Panc1 (cell line): ENCODE results near the gene CYP24A1. TPM values are rescaled to one million over a fixed set of nuclear protein-coding genes. Genes with fewer than 3 reads are reported as not detected.

ENCODE experiments used
- ATAC-seq: fragments of 200-7000 bp; cut with Tn5 transposase; 2 replicates; pipeline ENCODE4 v1.9.1; 2020; ENCODE audit warnings: mild to moderate bottlenecking, moderate library complexity
- BruUV-seq: library from RNA; stranded (reverse); fragments of 400-500 nt; replicated peaks from 2 replicates; lab custom pipeline; 2021; lab: Mats Ljungman, UMichigan
- CTCF ChIA-PET: fragments of 300-600 bp; sonication (Branson Sonifier 250); formaldehyde crosslinking; loops from one replicate; lab custom pipeline; 2022; ENCODE audit warnings: antibody characterized with exemption; lab: Charles Lee
- POLR2A ChIA-PET: fragments of 300-600 bp; sonication (Branson Sonifier 250); formaldehyde crosslinking; loops from one replicate; lab custom pipeline; 2022; ENCODE audit warnings: antibody characterized with exemption; lab: Charles Lee
- DNase-seq: peaks from one replicate; pipeline ENCODE4 v3.0.0-alpha.2; 2010; ENCODE audit warnings: low read depth, low spot score
- H3K27ac ChIP-seq: 2 replicates; pipeline ENCODE4 v1.5.1; 2011; ENCODE audit warnings: mild to moderate bottlenecking, low read length, inconsistent platforms
- H3K27me3 ChIP-seq: fragments of 200-500 bp; sonication (Bioruptor generic); 2 replicates; pipeline ENCODE4 v1.6.0; 2014; ENCODE audit warnings: low read length, inconsistent platforms; ENCODE audit not compliant: control insufficient read depth, insufficient read depth
- H3K36me3 ChIP-seq: fragments of 200-500 bp; sonication (Bioruptor generic); 2 replicates; pipeline ENCODE4 v1.5.1; 2014; ENCODE audit warnings: inconsistent platforms, mild to moderate bottlenecking, low read length, moderate library complexity; ENCODE audit not compliant: control insufficient read depth, insufficient read depth
- H3K4me1 ChIP-seq: 2 replicates; pipeline ENCODE4 v1.5.1; 2011; ENCODE audit warnings: inconsistent platforms, mild to moderate bottlenecking, low read length, moderate library complexity; ENCODE audit not compliant: control insufficient read depth, insufficient read depth
- H3K4me3 ChIP-seq, 2 experiments: 2 replicates each; pipeline ENCODE4 v1.5.1; 2011 to 2012; ENCODE audit warnings: low read depth in 2 of 2, low read length in 2 of 2, mild to moderate bottlenecking in 2 of 2, inconsistent platforms in 1 of 2, moderate library complexity in 1 of 2
- H3K9me3 ChIP-seq: fragments of 200-500 bp; sonication (Bioruptor generic); 2 replicates; pipeline ENCODE4 v1.5.1; 2014; ENCODE audit warnings: low read depth, mild to moderate bottlenecking, inconsistent platforms, low read length, moderate library complexity; ENCODE audit not compliant: control insufficient read depth, insufficient read depth
- POLR2AphosphoS5 ChIP-seq: IDR thresholded peaks from 2 replicates; pipeline ENCODE4 v1.6.1; 2012; ENCODE audit warnings: mild to moderate bottlenecking, low read depth, low read length, moderate library complexity
- REST ChIP-seq, 2 experiments: IDR thresholded peaks; 2 replicates each; pipeline ENCODE4 v1.6.1; 2011 to 2012; ENCODE audit warnings: low read depth in 2 of 2, control low read depth in 1 of 2, low read length in 1 of 2, mild to moderate bottlenecking in 1 of 2, moderate library complexity in 1 of 2; ENCODE audit not compliant: insufficient read depth in 1 of 2
- SIN3A ChIP-seq: IDR thresholded peaks from 2 replicates; pipeline ENCODE4 v1.6.1; 2012; ENCODE audit warnings: low read depth, mild to moderate bottlenecking, low read length, moderate library complexity, borderline replicate concordance; ENCODE audit not compliant: insufficient read depth
- TCF7L2 ChIP-seq: IDR thresholded peaks from 2 replicates; pipeline ENCODE4 v1.6.1; 2011; ENCODE audit warnings: mild to moderate bottlenecking, low read depth, low read length, inconsistent platforms
- in situ Hi-C: cut with HindIII; loops from 2 replicates; pipeline ENCODE4 v1.10.0; 2016; ENCODE audit warnings: low sequenced_read_pairs, low pct_unique_long_range_greater_than_20kb
- intact Hi-C: fragments of 100-400 bp; cut with micrococcal nuclease; formaldehyde crosslinking; loops from one replicate; pipeline ENCODE4 v1.10.0; 2022; ENCODE audit not compliant: unreplicated experiment
- total RNA-seq: library from RNA; stranded (reverse); gene quantifications from one replicate; pipeline ENCODE4 v1.2.1, GENCODE V29; 2021; ENCODE audit not compliant: unreplicated experiment
- TF ChIP-seq, protein P1 (sequence below): fragments of 450-650 bp; IDR thresholded peaks from 2 replicates; pipeline ENCODE4 v1.5.1; 2017; ENCODE audit warnings: mild to moderate bottlenecking

Gene CYP24A1
- total RNA-seq, 1 experiment from 2014 or later: 3.0 TPM

GRCh38 chr20:54152227-54153040 lies 21.4 kb downstream of the CYP24A1 start:
- in situ Hi-C loops: no loop called here
- ChIA-PET CTCF (no interaction called here), POLR2A (no interaction called here)
- Histone ChIP-seq H3K4me1 (peaks cover 6% of the 10 kb centered on the region; the same call in 1 of the 2 replicates), H3K36me3 (no peaks in the 10 kb centered on the region), H3K27ac (no peak overlapping the region), H3K9me3 (no peaks in the 10 kb centered on the region), H3K27me3 (no peaks in the 10 kb centered on the region; the same call in 1 of the 2 replicates), H3K4me3 (no peak overlapping the region)
- intact Hi-C loops: no loop called here
- ATAC-seq (peak; percentile 48; the same call in 1 of the 2 replicates), DNase-seq (no peak)
- no peak for TF ChIP-seq TCF7L2
- BruUV-seq: no TSS peak

DNA sequence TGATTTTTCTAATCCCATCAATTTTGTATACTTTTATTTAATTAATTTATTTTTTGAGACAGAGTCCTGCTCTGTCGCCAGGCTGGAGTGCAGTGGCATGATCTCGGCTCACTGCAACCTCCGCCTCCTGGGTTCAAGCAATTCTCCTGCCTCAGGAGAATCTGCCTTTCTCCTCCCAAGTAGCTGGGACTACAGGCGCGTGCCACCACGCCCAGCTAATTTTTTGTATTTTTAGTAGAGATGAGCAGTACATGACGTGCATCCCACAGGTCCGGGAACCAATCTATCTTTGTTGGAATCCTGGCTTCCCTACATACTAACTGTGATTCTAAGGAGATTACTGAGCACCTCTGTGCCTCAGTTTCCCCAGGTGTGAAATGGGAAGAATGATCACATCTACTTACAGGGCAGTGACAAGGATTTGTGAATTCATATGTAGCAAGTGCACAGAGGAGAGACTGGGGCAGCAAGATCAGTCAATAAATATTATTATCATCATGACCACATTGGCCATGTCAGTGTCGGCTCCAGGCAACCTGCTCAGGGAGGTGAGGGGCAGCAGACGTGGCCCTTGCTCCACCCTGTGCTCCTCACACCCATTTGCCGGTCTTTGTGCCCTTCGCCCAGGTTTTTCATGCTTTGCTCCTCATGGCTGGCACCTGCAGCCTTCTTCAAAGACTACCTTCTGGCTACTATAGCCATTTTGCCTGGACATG lies 22.1 kb downstream of the CYP24A1 start:
- DNase-seq (no peak), ATAC-seq (no peak)
- ChIA-PET CTCF (no interaction called here), POLR2A (no interaction called here)
- Histone ChIP-seq H3K4me3 (no peak overlapping the region), H3K36me3 (no peaks in the 10 kb centered on the region), H3K27ac (no peak overlapping the region), H3K4me1 (peaks cover 6% of the 10 kb centered on the region; the same call in 1 of the 2 replicates), H3K9me3 (no peaks in the 10 kb centered on the region), H3K27me3 (no peaks in the 10 kb centered on the region; the same call in 1 of the 2 replicates)
- no TSS peak for BruUV-seq
- intact Hi-C loops: no loop called here
- in situ Hi-C loops: no loop called here
- TF ChIP-seq SIN3A (no peak), REST (IDR thresholded peaks at IDR 0.05; ENCODE audit: insufficient read depth in 1 of 2, low read depth in 2 of 2, low read length in 1 of 2) (no peak), TCF7L2 (no peak), POLR2AphosphoS5 (no peak)
- TF ChIP-seq, protein P1, sequence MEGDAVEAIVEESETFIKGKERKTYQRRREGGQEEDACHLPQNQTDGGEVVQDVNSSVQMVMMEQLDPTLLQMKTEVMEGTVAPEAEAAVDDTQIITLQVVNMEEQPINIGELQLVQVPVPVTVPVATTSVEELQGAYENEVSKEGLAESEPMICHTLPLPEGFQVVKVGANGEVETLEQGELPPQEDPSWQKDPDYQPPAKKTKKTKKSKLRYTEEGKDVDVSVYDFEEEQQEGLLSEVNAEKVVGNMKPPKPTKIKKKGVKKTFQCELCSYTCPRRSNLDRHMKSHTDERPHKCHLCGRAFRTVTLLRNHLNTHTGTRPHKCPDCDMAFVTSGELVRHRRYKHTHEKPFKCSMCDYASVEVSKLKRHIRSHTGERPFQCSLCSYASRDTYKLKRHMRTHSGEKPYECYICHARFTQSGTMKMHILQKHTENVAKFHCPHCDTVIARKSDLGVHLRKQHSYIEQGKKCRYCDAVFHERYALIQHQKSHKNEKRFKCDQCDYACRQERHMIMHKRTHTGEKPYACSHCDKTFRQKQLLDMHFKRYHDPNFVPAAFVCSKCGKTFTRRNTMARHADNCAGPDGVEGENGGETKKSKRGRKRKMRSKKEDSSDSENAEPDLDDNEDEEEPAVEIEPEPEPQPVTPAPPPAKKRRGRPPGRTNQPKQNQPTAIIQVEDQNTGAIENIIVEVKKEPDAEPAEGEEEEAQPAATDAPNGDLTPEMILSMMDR: no peak
